Ovary (tissue), 3 donors: ENCODE results near the gene KHDRBS2.

Source experiments
- CTCF ChIP-seq, 3 donors: fragments of 450-650 bp in 2 of 3; fragments of 200-600 bp in 1 of 3; IDR thresholded peaks; one replicate each; pipeline versions ENCODE4 v1.5.1 to v1.8.0; 2016 to 2022; ENCODE audit warnings: antibody characterized with exemption in 3 of 3, mild to moderate bottlenecking in 1 of 3
- EP300 ChIP-seq: sonication (generic); formaldehyde crosslinking; IDR thresholded peaks from one replicate; pipeline ENCODE4 v1.6.1; 2017; ENCODE audit warnings: antibody characterized with exemption
- POLR2A ChIP-seq: fragments of 450-650 bp; IDR thresholded peaks from one replicate; pipeline ENCODE4 v1.6.1; 2017; ENCODE audit warnings: antibody characterized with exemption, mild to moderate bottlenecking, moderate library complexity
- donor health status: DM: no; HTN: no; CAD: no.

DNA sequence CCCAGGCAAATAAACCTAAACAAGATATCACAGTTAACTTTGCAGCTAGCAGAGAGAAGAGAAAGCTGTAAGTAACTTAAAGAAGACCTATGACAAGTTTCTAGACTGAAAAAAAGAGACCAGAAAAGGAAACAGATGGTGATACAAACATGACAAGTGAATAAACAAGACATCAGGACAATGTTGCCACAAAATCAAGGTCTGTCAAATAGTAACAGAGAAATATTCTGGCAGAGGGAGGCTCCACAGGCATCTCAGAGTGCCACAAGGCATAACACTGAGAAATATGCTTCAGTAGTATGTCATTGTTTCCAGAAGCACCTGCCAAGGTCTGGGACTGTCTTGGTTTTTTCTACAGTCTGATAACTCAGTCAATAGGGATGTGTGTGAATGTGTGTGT lies 332.2 kb downstream of the KHDRBS2 start:
- TF ChIP-seq CTCF (IDR thresholded peaks at IDR 0.05): no peak
- TF ChIP-seq POLR2A: no peak
- no peak for TF ChIP-seq EP300
